CD4-positive, CD25-positive, alpha-beta regulatory T cell (primary cell): ENCODE results near the gene ALDH9A1. TPM values are rescaled to one million over a fixed set of nuclear protein-coding genes. Genes with fewer than 3 reads are reported as not detected.
"Not testable (repeated sequence)": the region's sequence is repeated elsewhere in the genome, so short reads cannot be mapped to it uniquely, and the experiment has no call there.

Source experiments
- ATAC-seq, 2 donors: fragments of 150-1000 bp; cut with Tn5 transposase; one replicate each; pipeline ENCODE4 v1.10.0; 2021; ENCODE audit warnings: low read depth in 2 of 2, moderate number of reproducible peaks in 2 of 2, moderate library complexity in 1 of 2
- DNase-seq, 3 donors: peaks; one replicate each; pipeline versions ENCODE4 v3.0.0 to v3.0.0-alpha.2; 2012 to 2022; ENCODE audit warnings: mixed read lengths in 1 of 3
- H3K27ac ChIP-seq: one replicate; pipeline ENCODE4 v1.7.0; 2013; ENCODE audit warnings: mild to moderate bottlenecking, low read length; ENCODE audit not compliant: insufficient read depth, poor library complexity, severe bottlenecking
- H3K27me3 ChIP-seq: one replicate; pipeline ENCODE4 v1.7.0; 2013; ENCODE audit warnings: low read length; ENCODE audit not compliant: control insufficient read depth, insufficient read depth
- H3K36me3 ChIP-seq: one replicate; pipeline ENCODE4 v1.7.0; 2013; ENCODE audit warnings: mild to moderate bottlenecking, low read length, moderate library complexity; ENCODE audit not compliant: control insufficient read depth, insufficient read depth
- H3K4me1 ChIP-seq: 2 replicates; pipeline ENCODE4 v1.7.0; 2013; ENCODE audit warnings: mild to moderate bottlenecking, low read length; ENCODE audit not compliant: insufficient read depth, control insufficient read depth, poor library complexity, severe bottlenecking
- H3K4me3 ChIP-seq: one replicate; pipeline ENCODE4 v1.7.0; 2013; ENCODE audit warnings: low read depth, mild to moderate bottlenecking, low read length, moderate library complexity
- H3K9me3 ChIP-seq, 2 experiments: 1 replicate in 1 of 2; 2 replicates in 1 of 2; pipeline ENCODE4 v1.7.0; 2013; ENCODE audit warnings: low read length in 2 of 2, mild to moderate bottlenecking in 1 of 2, moderate library complexity in 1 of 2; ENCODE audit not compliant: control insufficient read depth in 2 of 2
- H3K27ac Mint-ChIP-seq, 3 donors: one replicate each; pipeline ENCODE4 v1.8.0; 2020 to 2022; ENCODE audit warnings: mild to moderate bottlenecking in 3 of 3, mixed read lengths in 3 of 3, moderate library complexity in 2 of 3
- H3K27me3 Mint-ChIP-seq: one replicate; pipeline ENCODE4 v1.8.0; 2022; ENCODE audit warnings: mild to moderate bottlenecking, mixed read lengths
- H3K36me3 Mint-ChIP-seq: one replicate; pipeline ENCODE4 v1.8.0; 2020; ENCODE audit warnings: mixed read lengths
- H3K4me1 Mint-ChIP-seq, 4 donors: one replicate each; pipeline ENCODE4 v1.8.0; 2020 to 2022; ENCODE audit warnings: mixed read lengths in 4 of 4, mild to moderate bottlenecking in 1 of 4
- H3K4me3 Mint-ChIP-seq, 4 donors: one replicate each; pipeline ENCODE4 v1.8.0; 2020 to 2022; ENCODE audit warnings: mild to moderate bottlenecking in 4 of 4, mixed read lengths in 4 of 4, moderate library complexity in 3 of 4
- H3K9me3 Mint-ChIP-seq, 7 donors: one replicate each; pipeline ENCODE4 v1.8.0; 2020 to 2022; ENCODE audit warnings: mixed read lengths in 7 of 7, mild to moderate bottlenecking in 3 of 7, moderate library complexity in 2 of 7
- polyA plus RNA-seq, 4 donors: library from polyadenylated mRNA; unstranded; fragments of 300-500 nt; fragmentation: Illumina TruSeq; gene quantifications; one replicate each; pipeline ENCODE4 v1.2.3, GENCODE V29; 2021
- total RNA-seq: library from RNA; stranded (reverse); gene quantifications from one replicate; pipeline ENCODE4 v1.2.3, GENCODE V29; 2022

The ALDH9A1 gene
- total and polyA plus RNA-seq, 5 donors from 2014 or later, result 32.1 to 124 (median 116) TPM

DNA sequence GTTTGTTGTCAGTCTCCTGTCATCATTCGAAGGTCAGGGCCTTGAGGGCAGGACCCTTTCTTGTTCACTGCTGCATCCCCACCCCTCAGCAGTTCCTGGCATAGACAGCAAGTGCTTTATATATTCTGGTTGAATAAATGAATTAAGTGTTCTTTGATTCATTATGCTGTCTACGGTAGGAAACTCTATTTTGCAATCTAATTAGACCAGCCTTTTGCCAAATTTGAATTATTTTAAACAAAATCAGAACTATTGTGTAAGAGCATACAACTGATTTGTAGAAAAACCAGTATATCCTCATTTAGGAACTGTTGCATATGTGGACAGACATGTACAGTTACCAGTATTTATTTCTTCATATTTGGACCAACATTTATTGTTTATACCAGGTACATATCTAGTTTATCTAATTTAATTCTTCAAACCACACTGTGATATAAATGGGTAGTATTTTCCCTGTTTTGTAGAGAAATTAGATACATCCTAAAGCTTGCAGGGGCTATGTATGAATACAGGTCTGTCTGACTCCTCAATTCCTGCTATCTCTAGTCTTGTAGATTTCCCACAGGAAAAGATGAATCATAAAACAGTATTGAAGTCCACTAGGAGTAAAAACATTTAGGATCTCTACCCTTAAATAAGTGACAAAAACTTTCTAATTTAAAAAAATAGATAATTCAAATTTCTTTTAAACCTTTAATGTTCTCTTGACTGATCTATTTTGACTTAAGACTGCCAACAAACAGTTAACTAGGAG lies 57.0 kb downstream of the ALDH9A1 start:
- Histone ChIP-seq H3K4me3 (no peak overlapping the region), H3K27me3 (no peaks in the 10 kb centered on the region), H3K4me1 (peaks cover 11% of the 10 kb centered on the region), H3K36me3 (peaks cover 4% of the 10 kb centered on the region), H3K9me3 (no peaks in the 10 kb centered on the region), H3K27ac (no peak overlapping the region)
- H3K27me3 Mint-ChIP-seq, result no peaks in the 10 kb centered on the region
- H3K4me1 Mint-ChIP-seq, result peaks cover 6 to 53% (median 22%) of the 10 kb centered on the region in 4 donors
- peaks cover 21% of the 10 kb centered on the region for H3K36me3 Mint-ChIP-seq
- H3K4me3 Mint-ChIP-seq, result no peak overlapping the region
- H3K9me3 Mint-ChIP-seq, result no peaks in the 10 kb centered on the region
- H3K27ac Mint-ChIP-seq, result peak overlapping the region in 1 of 3 donors; percentile 67
- DNase-seq (no peak), ATAC-seq (no peak)

DNA sequence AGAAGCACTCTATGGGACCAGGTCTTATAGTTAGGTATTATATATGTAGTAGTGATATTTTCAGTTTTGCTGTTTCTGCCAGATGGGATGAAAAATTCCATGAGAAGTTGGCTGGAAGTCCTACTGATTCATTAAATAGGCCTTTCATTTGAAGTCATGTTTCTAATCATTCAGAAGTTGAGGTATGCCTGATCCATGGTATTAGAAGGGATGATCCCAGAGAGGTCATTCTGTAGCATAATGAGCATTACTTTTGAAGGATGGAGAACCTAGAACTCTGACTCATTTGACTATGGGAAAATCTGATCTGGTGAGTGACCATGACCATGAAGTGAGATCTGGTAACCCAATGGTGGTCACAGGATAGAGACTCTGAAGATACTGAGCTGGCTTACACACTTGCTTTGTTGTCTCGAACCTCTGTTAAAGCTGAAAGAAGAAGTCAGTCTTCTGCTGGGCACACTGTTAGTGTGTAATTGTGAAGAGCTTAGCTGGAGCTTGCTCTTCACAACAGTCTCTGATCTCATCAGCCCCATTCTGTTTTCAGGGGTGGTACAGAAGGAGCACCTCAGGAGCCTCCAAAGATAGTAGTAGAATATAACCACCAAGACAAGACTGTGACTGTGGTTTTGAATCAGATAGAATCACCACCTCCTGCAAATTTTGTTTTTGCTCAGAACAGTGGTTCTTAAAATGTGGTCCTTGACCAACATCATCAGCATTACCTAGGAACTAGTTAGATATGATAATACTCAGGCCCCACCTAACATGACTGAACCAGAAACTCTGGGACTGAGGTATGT lies 58.3 kb downstream of the ALDH9A1 start:
- H3K36me3 Mint-ChIP-seq, result peaks cover 26% of the 10 kb centered on the region
- no peak overlapping the region for H3K4me3 ChIP-seq
- no peaks in the 10 kb centered on the region for H3K27me3 ChIP-seq
- H3K4me3 Mint-ChIP-seq, result peak overlapping the region in 1 of 4 donors; percentile 15
- no peak overlapping the region for H3K27ac ChIP-seq
- H3K9me3 ChIP-seq, result no peaks in the 10 kb centered on the region
- no peaks in the 10 kb centered on the region for H3K9me3 Mint-ChIP-seq
- H3K4me1 ChIP-seq, result no peaks in the 10 kb centered on the region
- no peaks in the 10 kb centered on the region for H3K27me3 Mint-ChIP-seq
- H3K4me1 Mint-ChIP-seq, result peaks cover 0 to 46% (median 9%) of the 10 kb centered on the region in 4 donors
- DNase-seq, result no peak
- ATAC-seq, result no peak
- peaks cover 4% of the 10 kb centered on the region for H3K36me3 ChIP-seq
- peak overlapping the region in 1 of 3 donors; percentile 67 for H3K27ac Mint-ChIP-seq

DNA sequence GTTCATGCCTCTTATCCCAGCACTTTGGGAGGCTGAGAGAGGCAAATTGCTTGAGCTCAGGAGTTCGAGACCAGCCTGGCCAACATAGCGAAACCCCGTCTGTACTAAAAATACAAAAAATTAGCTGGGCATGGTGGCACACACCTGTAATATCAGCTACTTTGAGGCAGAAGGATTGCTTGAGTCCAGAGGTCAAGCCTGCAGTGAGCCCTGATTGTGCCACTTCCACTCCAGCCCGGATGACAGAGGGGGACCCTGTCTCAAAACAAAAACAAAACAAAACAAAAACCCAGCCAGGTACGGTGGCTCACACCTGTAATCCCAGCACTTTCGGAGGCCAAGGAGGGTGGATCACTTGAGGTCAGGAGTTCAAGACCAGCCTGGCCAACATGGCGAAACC lies 60.2 kb downstream of the ALDH9A1 start:
- not testable (repeated sequence) for H3K4me1 ChIP-seq, H3K27ac ChIP-seq, H3K9me3 Mint-ChIP-seq, DNase-seq, H3K27me3 Mint-ChIP-seq, H3K27ac Mint-ChIP-seq, ATAC-seq, H3K9me3 ChIP-seq, H3K4me3 Mint-ChIP-seq, H3K27me3 ChIP-seq, H3K4me3 ChIP-seq, H3K36me3 ChIP-seq
- H3K36me3 Mint-ChIP-seq, result peaks cover 26% of the 10 kb centered on the region
- H3K4me1 Mint-ChIP-seq, result peaks cover under 1 to 55% (median 17%) of the 10 kb centered on the region in 4 donors

DNA sequence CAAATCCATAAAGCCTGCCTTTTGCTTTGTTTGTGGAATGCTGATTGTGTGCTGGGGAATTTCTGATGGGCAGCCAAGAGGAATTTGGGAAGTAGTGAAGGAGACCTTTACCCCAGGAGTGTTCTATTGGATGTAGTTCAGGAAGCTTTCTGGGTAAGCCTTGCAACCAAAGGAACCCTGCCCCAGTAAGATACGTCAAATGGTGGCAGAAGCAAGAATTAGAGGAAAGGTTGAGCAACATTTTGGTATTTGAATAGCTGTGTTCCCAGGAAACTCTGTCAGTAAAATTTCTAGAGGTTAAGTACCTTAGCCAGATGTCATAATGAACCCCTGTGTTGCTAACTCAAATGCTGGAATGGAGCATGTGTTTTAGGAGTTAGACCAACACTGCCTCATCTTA lies 60.9 kb downstream of the ALDH9A1 start:
- Histone ChIP-seq H3K27me3 (no peaks in the 10 kb centered on the region), H3K4me3 (no peak overlapping the region), H3K4me1 (peaks cover 11% of the 10 kb centered on the region), H3K36me3 (peaks cover 4% of the 10 kb centered on the region), H3K27ac (no peak overlapping the region), H3K9me3 (no peaks in the 10 kb centered on the region)
- Mint-ChIP-seq H3K4me3 (no peak overlapping the region), H3K4me1 (peaks cover 8 to 55% (median 20%) of the 10 kb centered on the region in 4 donors), H3K9me3 (no peaks in the 10 kb centered on the region), H3K27me3 (no peaks in the 10 kb centered on the region), H3K36me3 (peaks cover 26% of the 10 kb centered on the region), H3K27ac (no peak overlapping the region)
- ATAC-seq (no peak), DNase-seq (no peak)

DNA sequence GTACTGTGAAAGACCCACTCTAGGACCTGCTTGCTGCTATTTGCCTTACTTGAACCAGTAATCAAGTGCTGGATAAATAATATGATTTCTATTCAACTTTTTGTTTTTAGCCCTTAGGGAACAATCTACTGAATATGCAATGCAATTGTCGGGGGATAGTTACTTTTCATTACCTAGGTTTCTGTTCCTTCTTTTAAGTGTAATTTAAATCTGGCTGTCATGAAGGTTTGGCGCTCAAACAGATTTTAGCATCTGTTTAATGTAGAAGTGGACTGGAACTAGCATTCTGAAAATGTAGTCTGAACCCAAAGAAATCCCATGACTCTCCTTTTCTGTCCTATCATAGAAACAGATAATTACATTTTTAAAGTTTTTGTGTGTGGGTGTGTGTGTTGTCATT lies 62.5 kb downstream of the ALDH9A1 start:
- no peak overlapping the region for H3K27ac ChIP-seq
- H3K9me3 Mint-ChIP-seq, result no peaks in the 10 kb centered on the region
- H3K27ac Mint-ChIP-seq, result no peak overlapping the region
- H3K9me3 ChIP-seq, result no peaks in the 10 kb centered on the region
- H3K4me1 Mint-ChIP-seq, result peaks cover 8 to 46% (median 17%) of the 10 kb centered on the region in 4 donors
- ATAC-seq (no peak), DNase-seq (no peak)
- peaks cover 4% of the 10 kb centered on the region for H3K36me3 ChIP-seq
- peaks cover 24% of the 10 kb centered on the region for H3K4me1 ChIP-seq
- no peak overlapping the region for H3K4me3 ChIP-seq
- no peaks in the 10 kb centered on the region for H3K27me3 ChIP-seq
- H3K27me3 Mint-ChIP-seq, result no peaks in the 10 kb centered on the region
- peaks cover 26% of the 10 kb centered on the region for H3K36me3 Mint-ChIP-seq
- no peak overlapping the region for H3K4me3 Mint-ChIP-seq

DNA sequence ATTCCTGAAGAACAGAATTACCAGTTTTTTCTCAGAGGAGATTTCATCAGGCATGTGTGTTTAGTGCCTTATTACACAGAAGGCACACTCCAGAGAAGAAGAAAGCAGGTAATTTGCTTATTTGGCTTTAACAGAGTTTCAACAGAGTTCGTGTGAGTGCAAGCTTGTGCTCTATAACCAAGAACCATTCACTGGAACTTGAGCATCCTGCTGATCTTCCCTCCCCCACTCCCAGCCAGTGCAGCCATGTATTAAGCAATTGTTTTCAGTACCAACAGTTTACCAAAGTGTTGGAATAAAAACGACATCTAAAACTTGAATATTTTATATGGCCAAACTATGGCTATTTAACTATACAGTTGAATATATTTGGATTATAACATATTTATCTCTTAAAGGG lies 63.0 kb downstream of the ALDH9A1 start:
- ATAC-seq (no peak), DNase-seq (no peak)
- Histone ChIP-seq H3K36me3 (peaks cover 4% of the 10 kb centered on the region), H3K27me3 (no peaks in the 10 kb centered on the region), H3K4me3 (no peak overlapping the region), H3K9me3 (no peaks in the 10 kb centered on the region), H3K4me1 (peaks cover 24% of the 10 kb centered on the region), H3K27ac (no peak overlapping the region)
- no peak overlapping the region for H3K27ac Mint-ChIP-seq
- H3K27me3 Mint-ChIP-seq, result no peaks in the 10 kb centered on the region
- no peaks in the 10 kb centered on the region for H3K9me3 Mint-ChIP-seq
- peaks cover 26% of the 10 kb centered on the region for H3K36me3 Mint-ChIP-seq
- no peak overlapping the region for H3K4me3 Mint-ChIP-seq
- peaks cover 8 to 41% (median 15%) of the 10 kb centered on the region in 4 donors for H3K4me1 Mint-ChIP-seq

DNA sequence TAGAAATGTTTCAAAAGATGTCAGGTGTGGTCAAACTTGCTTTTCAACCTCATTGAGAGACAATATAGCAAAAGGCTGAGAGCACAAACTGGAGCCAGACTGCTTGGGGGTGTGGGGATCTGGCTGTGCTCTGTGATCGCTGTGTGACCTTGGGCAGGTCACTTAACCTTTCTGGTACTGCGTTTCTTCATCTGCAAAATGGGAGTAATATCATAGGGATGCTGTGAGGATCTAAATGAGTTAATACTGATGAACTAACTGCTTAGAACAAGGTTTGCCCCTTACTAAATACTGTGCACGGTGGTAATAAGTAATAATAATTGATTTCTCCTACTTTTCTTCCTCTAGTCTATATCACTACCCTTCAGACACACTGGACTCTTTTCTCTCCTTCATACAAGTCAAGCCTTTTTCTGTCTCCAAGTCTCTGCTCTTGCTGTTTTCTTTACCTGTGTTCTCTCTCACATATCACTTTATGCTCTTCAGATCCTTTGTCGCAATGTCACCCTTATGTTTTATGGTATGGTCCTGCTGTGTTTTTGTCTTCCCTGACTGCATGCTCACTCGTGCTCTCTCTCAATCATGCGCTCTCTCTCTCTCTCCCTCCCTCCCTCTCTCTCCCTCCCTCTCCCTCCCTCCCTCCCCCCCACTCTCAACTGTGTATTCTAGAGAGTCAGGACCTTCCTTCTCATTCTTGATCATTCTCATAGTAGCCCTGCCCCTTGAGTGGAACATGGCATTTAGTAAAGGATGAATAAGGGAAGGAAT lies 64.0 kb downstream of the ALDH9A1 start:
- Mint-ChIP-seq H3K4me3 (peak overlapping the region in 3 of 4 donors; percentile 11 to 66 (median 54)), H3K36me3 (peaks cover 23% of the 10 kb centered on the region), H3K27ac (peak overlapping the region in 1 of 3 donors; percentile 59), H3K9me3 (no peaks in the 10 kb centered on the region), H3K27me3 (peaks cover 4% of the 10 kb centered on the region), H3K4me1 (peaks cover 8 to 39% (median 13%) of the 10 kb centered on the region in 4 donors)
- H3K27me3 ChIP-seq, result no peaks in the 10 kb centered on the region
- ATAC-seq (no peak), DNase-seq (no peak)
- no peaks in the 10 kb centered on the region for H3K36me3 ChIP-seq
- H3K4me1 ChIP-seq, result peaks cover 29% of the 10 kb centered on the region
- H3K9me3 ChIP-seq, result no peaks in the 10 kb centered on the region
- H3K27ac ChIP-seq, result no peak overlapping the region
- H3K4me3 ChIP-seq, result no peak overlapping the region
